ENCODE results near the gene HSD17B12. TPM values are rescaled to one million over a fixed set of nuclear protein-coding genes. Genes with fewer than 3 reads are reported as not detected.
"Not testable (repeated sequence)": the region's sequence is repeated elsewhere in the genome, so short reads cannot be mapped to it uniquely, and the experiment has no call there.

The HSD17B12 gene
- total RNA-seq, 1 donor from 2014 or later, result 80.5 TPM

DNA sequence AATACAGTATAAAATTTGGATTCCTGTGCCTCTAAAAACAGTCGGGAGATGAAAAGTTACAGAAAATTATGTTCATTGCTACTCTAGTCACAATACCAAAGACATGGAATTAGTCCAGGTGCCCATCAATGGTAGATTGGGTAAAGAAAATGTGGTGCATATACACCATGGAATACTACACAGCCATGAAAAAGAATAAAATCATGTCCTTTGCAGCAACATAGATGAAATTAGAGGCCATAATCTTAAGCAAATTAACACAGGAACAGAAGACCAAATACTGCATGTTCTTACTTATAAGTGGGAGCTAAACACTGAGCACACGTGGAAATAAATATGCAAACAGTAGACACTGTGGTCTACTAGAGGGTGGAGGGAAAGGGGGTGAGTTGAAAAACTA lies 67.6 kb downstream of the HSD17B12 start:
- no peak for DNase-seq

DNA sequence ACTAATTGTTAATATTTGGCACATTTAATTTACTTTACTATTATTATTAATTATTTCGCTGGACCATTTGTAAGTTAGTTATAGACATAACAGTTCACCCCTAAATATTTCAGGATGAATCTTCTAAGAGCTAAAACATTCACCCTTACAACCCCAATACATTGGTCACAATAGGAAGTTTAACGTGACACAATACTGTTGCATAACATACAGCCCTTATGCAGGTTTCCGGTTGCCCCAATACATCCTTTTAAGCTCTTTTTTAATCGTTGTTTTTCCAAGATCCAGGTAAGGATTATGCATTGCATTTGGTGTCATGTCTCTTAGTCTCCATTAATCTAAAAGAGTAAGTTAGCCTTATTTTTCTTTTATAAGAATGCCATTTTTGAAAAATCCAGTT lies 71.2 kb downstream of the HSD17B12 start:
- no peak for DNase-seq

DNA sequence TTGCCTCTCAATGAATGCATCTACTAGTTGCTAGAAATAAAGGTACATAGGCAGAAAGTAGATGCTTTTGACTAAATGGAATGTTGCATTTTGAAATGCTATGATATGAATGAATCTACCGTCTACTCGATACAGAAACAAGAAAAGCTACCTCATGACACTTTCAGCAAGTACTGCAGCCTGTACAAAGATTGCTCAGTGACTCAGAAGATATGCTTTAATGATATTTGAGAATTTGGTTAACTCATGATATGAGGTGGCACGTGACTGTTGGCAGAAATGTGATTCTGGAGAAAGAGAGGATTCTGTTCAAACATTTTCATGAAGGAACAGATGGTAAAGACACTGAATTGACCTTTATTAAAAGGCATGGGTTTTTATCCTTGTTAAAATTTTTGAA lies 76.0 kb downstream of the HSD17B12 start:
- no peak for DNase-seq

DNA sequence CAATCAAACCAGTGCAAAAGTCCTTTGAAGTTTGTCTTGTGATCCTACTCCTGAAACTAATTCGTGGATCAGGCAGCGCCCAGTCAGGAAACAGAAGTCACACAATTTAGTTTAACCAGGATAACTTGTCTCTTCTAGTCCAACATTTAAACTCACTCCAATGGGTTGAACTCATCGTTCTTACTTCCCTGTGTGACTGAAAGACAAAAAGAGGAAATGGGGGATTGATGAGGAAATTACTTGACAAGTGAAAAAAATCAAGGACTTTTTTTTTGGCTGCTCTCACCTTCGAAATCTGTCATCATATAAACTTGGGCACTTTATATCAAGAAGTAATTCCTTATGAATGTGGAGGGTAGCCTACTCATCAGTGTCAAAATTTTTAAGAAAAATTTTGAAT lies 78.4 kb downstream of the HSD17B12 start:
- DNase-seq, result no peak

DNA sequence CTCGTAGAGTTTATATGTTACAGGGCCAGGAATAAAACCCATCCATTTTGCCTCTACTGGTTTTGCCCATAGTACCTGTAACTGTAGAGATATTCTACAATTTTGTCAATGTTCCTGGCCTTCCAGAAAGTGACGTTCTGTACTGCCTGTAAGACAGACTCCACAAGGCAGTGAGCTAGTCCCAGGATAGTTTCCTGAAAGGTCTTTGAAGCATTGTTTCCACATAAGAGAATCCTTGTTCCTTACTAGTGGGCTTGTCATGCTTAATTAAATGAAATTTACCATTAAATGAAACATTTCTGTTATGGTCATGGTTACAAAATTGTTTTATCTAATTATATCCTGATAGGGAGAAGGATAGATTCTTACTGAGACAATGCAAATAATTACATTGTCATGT lies 80.4 kb downstream of the HSD17B12 start:
- DNase-seq, result no peak

DNA sequence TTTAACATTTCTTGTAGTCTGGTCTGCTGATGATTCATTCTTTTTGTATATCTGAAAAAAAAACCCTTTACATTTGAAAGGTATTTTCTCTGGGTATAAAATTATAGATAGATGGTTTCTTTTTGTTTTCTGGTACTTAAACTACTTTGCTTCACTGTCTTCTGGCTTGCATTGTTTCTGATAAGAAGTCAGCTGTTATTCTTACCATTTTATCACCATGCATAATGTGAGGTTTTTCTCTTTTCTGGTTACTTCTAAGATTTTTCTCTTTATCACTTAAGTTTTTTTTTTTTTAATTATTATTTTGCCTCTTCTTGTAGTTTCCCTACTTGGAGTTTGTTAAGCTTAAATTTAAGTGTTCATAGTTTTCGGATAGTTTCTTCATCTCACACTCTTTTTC lies 84.7 kb downstream of the HSD17B12 start:
- no peak for DNase-seq

DNA sequence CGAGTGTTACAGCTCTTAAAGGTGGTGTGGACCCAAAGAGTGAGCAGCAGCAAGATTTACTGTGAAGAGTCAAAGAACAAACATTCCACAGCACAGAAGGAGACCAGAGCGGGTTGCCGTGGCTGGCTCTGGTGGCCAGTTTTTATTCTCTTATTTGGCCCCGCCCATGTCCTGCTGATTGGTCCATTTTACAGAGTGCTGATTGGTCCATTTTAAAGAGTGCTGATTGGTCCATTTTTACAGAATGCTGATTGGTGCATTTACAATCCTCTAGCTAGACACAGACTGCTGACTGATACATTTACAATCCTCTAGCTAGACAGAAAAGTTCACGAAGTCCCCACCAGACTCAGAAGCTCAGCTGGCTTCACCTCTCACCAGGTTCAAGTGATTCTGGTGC lies 88.1 kb downstream of the HSD17B12 start:
- DNase-seq, result not testable (repeated sequence)

DNA sequence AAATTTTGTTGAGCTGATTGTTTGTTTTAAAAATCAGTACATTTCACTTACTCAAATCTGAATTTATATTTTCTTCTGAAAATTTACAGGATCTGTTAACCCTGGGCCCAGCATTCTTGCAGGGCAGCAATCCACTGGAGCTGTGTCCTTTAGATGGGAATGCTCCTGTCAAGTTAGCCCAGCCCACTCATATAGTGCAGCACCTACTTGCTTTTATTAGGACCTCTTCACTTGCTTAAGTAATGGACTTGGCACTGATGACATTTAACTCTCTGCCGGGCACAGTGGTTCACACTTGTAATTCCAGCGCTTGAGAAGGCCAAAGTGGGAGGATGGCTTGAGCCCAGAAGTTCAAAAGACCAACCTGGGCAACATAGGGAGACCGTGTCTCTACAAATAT lies 89.6 kb downstream of the HSD17B12 start:
- no peak for DNase-seq

DNA sequence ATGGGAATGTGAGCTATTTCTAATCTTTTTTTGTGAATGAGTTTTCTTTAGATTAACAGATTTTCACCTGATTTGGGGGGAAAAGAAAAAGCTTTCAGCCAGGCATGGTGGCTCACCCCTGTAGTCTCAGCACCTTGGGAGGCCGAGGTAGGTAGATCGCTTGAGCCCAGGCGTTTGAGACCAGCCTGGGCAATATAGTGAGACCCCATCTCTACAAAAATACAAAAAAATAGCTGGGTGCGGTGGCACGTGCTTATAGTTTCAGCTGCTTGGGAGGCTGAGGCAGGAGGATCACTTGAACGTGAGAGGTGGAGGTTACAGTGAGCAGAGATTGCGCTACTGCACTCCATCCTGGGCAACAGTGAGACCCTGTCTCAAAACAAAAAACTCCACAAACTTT lies 92.2 kb downstream of the HSD17B12 start:
- no peak for DNase-seq

DNA sequence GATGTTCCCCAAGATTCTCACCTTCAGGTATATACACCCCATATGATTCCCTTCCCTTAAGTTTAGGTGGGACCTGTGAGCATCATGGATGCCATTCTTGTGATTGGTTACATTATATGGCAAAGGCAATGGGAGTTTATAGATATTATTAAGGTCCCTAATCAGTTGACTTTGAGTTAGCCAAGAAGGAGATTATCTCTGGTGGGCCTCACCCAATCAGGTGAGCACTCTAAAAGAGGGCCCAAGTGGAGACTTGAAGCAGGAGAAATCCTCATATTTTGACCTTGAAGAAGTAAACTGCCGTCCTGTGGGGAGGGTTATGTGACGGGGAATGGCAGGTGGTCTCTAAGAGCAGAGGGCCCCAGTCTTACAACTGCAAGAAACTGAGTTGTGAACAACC lies 94.2 kb downstream of the HSD17B12 start:
- DNase-seq, result no peak

DNA sequence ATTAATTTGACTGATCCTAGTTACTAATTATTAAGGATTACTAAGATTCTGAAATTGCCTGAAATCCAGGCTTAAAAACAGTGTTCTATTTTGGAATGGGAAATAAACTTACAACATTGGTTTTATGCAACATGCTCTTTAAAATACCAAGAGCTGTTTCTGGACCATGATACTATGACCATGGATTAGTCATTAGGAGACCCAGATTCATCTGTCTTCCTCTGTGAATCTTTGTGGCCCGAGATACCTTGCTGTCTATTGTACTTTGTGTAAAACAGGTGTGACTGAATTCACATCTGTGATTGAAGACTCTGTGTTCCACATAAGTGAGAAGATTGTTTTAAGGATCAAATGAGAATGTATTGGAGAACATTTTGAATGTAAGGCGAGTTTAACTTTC lies 98.8 kb downstream of the HSD17B12 start:
- no peak for DNase-seq

DNA sequence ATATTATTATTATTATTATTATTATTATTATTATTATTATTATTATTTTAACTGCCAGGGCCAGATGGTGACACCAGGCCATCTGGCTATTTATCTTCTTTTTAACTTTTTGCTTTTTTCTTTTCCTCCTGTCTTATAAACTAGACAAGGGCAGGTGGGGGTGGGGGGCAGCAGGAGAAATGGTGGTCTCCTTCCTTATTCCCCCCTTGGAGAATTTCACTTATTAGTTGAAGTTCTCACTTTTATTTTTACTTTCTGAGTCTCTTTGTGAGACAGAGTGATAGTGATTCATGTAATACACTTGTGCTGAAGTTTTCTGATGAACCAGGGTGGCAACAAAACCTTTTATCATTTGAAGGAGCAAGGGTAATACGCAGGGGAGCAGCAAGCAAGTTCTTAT lies 103.8 kb downstream of the HSD17B12 start:
- no peak for DNase-seq

DNA sequence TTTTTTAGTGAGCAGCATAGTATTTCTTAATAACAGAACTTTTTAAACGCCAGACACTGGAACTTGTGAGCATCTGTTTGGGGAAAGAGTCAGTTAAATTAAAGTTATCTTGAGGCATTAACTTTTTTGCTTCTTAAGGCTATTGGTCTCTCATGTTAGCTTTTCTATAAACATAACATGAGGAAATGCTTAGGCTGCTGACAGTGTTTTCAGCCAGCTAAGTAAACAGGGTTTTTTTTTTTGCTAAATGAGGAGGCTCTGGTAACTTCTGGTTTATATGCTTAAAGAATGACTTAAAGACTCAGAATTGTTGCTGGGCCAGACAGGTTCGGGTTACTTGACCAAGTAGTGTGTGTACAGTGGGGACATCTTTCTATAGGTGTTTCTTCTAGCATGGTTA lies 104.3 kb downstream of the HSD17B12 start:
- DNase-seq, result no peak

DNA sequence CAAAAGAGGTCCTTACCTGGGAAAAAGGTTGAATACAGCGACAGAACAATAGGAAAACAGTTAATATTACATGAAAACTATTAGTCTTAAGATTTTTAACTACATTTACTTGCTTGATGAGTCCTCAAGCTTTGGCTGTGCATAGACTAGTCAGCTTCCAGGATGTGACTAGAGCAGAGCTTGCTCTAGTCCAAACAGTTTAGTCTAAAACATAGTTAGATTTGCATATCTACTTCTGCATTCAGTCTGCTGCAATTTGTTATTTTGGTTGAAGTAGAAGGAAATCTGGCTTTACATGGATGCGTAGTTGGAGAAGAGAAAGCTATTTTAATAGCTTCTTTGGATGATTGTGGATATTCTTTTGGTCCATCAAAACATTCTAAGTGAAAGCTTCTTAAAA lies 104.8 kb downstream of the HSD17B12 start:
- DNase-seq, result no peak

DNA sequence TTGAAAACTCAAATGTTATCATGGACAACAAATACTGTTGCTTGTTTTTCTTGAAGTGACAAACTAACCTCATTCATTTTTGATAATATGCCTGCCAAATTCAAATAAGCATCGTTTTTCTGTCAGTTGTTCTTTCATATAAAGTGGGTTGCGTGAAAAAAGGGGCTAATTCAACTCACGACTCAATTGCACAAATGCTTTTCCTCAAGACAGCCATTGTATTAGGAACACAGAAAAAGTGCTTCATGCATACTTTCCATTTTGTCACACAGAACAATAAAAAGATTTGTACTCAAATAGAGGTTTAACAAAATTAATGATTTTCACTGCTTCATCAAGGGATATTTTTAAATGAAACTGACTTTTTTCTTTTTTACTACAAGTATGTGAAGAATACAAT lies 105.5 kb downstream of the HSD17B12 start:
- DNase-seq, result no peak

DNA sequence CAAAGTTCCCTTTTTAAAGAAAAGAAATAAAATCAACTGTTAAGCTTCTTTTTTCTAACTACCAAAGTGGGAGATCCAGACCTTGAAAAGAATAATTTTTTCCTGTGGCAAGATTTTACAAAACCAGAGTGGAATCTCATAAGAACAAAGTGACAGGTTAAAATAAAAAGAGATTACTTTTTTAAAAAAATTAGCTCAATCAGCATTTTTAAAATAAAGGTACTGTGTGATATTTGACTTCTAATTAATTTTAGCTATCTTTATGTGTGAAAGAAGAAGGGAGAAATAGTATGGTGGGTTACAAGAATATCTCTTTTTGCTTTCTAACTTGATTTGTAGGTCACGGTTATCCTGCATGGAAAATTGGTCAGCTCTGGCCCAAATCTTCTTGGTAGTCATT lies 107.3 kb downstream of the HSD17B12 start:
- DNase-seq, result no peak

DNA sequence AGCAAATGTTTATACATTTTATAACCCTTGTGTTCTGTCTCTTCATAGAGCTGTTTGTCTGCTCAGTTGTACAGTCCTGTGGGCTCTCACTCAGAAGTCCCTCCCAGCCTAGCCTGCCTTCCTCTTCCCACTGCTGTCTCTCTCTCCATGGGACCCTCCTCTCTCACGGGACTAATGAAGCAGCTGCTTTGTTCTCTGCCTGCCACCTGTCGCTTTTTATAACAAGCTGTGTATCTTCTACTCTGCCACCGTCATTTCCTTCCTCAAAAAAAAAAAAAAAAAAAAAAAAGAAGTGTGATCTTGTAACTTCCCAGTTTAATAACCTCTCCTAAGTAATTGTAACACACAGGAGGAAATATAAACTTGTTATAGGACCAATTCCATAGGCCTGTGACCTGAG lies 107.9 kb downstream of the HSD17B12 start:
- DNase-seq, result peak; percentile 64

DNA sequence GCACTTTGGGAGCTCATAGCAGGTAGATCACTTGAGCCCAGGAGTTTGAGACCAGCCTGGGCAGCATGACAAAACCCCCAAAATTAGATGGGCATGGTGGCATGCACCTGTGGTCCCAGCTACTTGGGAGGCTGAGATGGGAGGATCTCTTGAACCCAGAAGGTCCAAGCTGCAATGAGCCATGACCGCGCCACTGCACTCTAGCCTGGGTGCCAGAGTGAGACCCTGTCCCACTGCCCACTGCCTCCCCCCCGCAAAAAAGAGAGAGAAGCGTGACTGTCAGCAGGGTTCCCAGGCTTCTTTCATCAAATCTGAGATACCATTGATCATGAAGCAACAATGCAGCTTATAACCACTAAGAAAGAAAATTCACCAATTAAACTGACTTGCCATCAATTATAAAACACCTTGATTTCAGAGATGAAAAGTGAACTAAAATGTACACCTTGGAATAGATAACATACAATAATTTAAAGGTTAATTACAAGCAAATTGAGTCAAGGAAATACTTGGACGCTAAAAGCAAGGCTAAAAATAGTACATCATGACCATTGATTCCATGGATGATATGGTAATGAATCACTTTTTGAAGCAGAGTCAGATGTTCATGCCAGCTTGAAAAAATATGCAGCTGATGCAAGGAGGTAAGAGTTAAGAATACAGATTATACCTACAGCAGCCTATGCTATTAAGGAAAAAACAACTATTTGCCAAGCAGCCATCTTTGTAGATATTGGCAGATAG lies 109.3 kb downstream of the HSD17B12 start:
- peak; percentile 40 for DNase-seq

DNA sequence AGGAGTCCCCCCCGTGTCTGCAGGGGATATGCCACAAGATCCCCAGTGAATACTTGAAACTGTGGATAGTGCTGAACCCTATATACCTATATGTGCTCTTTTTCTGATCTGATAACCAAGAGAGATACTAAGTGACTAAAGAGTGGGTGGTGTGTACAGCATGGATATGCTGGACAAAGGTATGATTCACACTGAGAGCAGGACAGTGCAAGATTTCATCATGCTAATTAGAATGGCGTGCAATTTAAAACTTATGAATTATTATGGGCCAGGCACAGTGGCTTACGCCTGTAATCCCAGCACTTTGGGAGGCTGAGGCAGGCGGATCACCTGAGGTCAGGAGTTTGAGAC lies 109.9 kb downstream of the HSD17B12 start:
- no peak for DNase-seq

DNA sequence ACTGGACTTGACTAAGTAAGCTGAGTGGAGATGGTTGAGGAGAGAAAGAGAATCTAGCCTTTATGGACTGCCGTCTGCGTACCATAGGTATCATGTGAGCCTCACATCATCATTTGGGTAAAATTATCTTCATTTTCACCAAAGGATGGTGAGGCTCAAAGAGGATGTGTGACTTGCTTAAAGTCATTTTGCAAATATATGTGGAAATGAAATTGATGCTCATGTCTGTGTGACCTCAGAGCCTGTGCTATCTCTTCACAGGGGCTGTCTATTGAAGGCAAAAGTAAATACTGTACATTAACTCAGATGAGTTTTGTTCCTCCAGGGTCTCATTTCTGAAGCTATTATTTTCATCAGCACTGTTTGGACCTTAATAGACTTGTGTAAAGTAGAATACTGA lies 116.8 kb downstream of the HSD17B12 start:
- DNase-seq, result no peak

DNA sequence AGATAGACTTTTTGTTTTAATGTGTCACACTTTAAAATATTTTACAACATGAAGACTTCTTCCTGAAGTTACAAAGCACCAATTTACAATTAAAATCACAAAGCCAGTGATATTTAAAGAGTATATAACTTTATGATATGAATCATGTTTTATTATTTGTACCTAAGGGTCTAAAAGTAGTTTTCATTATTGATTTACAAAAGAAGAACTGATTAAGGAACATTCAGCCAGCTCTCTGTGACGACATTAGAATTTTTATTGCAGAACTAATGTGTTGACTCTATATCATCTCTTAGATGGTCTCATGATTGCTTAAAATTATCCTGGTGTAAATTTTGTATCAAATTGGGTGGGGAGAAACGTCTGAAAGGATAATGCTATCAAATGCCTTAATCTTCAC lies 117.3 kb downstream of the HSD17B12 start:
- DNase-seq, result no peak

DNA sequence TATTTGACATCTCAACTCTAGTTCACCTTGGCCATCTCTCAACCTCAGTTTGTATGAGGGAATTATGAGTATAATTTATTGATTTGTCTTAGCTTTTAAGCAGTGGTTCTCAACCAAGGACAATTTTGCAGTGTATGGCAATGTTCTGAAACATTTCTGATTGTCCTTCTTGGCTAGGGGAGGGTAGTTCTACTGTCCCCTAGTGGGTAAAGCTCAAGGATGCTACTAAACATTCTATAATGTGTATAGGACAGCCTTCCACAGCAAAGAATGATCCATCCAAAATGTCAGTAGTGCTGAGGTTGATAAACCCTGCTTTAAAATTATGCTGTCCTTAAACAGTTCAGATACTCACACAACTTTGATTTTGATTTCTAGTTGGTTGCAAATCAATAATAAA lies 122.0 kb downstream of the HSD17B12 start:
- peak; percentile 32 for DNase-seq

DNA sequence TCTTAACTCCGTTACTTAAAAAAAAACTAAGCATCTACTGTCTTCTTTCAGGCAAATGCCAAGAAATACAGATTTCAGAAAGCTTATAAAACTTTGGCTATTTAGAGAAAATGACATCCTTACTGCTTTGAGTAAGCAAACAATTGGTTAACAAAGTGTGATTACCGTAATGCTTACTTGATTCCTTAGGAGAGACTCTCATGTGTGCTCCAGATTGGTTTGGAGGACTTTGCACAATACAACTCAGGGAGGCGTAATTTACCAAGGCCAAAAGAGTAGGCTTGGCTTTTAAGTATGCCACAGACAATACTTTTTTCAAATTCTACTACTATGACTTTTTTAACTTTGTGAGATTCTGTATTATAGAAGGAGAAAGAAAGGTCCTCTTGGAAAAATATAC lies 123.2 kb downstream of the HSD17B12 start:
- DNase-seq, result no peak

DNA sequence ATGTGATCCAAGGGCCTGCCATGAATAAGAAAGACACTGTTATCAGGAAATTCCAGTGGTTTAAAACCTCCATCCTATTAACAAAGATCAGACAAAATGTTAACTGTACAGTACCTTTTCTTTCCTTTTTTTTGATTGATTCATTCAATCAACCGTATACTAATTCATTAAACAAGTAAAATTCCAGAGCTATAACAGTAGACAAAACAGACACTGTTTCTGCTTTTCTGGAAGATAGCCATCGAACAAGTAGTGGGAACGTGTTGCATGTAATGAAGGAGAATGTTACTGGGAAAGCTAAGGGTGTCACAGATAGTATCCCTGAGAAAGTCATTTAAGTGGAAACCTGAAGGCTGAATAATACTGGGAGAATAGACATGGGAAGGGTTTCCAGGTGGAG lies 126.4 kb downstream of the HSD17B12 start:
- no peak for DNase-seq

DNA sequence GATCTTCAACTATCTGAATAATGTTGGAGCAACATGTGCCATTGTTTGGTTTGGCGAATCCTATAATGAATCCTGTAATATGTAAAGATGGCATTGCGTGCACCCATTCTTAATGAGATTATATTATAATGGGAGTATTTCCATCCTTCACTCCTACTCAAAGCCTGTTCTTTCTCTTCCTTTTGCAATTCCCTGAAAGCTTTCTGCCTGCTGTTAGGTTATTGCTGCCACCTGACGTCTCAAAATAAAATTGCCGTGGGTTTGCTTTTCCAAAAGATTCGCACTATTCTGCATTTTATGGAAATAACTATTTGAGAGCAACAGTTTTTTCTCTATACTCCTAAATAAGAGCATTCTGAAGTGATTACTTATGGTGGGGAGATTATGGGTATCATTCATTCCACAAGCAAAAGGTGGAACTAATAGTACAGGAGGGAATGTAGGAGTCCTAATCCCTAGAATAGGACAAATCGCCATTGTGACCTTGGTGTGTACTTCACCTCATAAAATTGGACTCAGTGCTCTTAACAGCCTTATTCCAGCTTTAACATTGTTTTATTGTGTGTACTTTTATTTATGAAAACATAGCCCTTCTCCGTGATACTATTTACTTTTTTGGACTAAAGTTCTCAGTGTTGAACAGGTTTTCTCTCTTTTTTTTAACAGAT lies 130.5 kb downstream of the HSD17B12 start:
- DNase-seq, result no peak

All from dermis blood vessel endothelial cell (primary cell).